Activated CD4-positive, alpha-beta T cell treated with anti-CD3 and anti-CD28 coated beads, Interleukin-2, amount 50 U/mL, for 4 hours (primary cell): ENCODE measurements around the gene PRPF6.

Experiments used
- DNase-seq, 2 experiments: peaks; one replicate each; pipeline ENCODE4 v3.0.0-alpha.2; 2020

PRPF6 gene

GRCh38 chr20:64037498-64038213 is 56.7 kb downstream of the PRPF6 start:
- peak in 1 of 2 experiments; percentile 28 for DNase-seq

- DNase-seq = no peak
Observed at GRCh38 chr20:64038224-64038564, 57.3 kb downstream of the PRPF6 start.

- DNase-seq = peak; percentile 65 to 71
Observed at GRCh38 chr20:64038565-64039292, 57.8 kb downstream of the PRPF6 start.

GRCh38 chr20:64039293-64040160 is 58.6 kb downstream of the PRPF6 start:
- no peak for DNase-seq

- DNase-seq = no peak
Observed at GRCh38 chr20:64040231-64041039, 59.5 kb downstream of the PRPF6 start.

GRCh38 chr20:64041040-64041780 is 60.3 kb downstream of the PRPF6 start:
- DNase-seq = no peak

GRCh38 chr20:64041781-64042053 is 60.8 kb downstream of the PRPF6 start:
- DNase-seq = no peak

- DNase-seq = no peak
Observed at GRCh38 chr20:64042054-64042781, 61.3 kb downstream of the PRPF6 start.

- no peak for DNase-seq
Observed at GRCh38 chr20:64043768-64044167, 62.8 kb downstream of the PRPF6 start.

GRCh38 chr20:64044484-64045247 is 63.7 kb downstream of the PRPF6 start:
- DNase-seq = no peak

GRCh38 chr20:64045346-64046011 is 64.5 kb downstream of the PRPF6 start:
- DNase-seq = no peak

- no peak for DNase-seq
Observed at GRCh38 chr20:64047046-64047389, 66.1 kb downstream of the PRPF6 start.

GRCh38 chr20:64047968-64048401 is 67.1 kb downstream of the PRPF6 start:
- DNase-seq = no peak

- no peak for DNase-seq
Observed at GRCh38 chr20:64048402-64049044, 67.6 kb downstream of the PRPF6 start.

GRCh38 chr20:64049060-64049877 is 68.3 kb downstream of the PRPF6 start, which contains the start of gene SOX18:
TSS of gene SOX18 (minus strand) at chr20:64049639. CDS start at chr20:64049516, 123 bp downstream.
- no peak for DNase-seq

GRCh38 chr20:64049878-64050260 is 68.9 kb downstream of the PRPF6 start:
- DNase-seq = no peak

- DNase-seq = no peak
Observed at GRCh38 chr20:64050261-64051032, 69.5 kb downstream of the PRPF6 start.

- no peak for DNase-seq
Observed at GRCh38 chr20:64051033-64051452, 70.1 kb downstream of the PRPF6 start.
